Vagina (tissue), 2 donors: ENCODE results near the gene SCRN1. TPM values are rescaled to one million over a fixed set of nuclear protein-coding genes. Genes with fewer than 3 reads are reported as not detected.
A peak's percentile ranks its signal among the peaks of the same experiment; 100 is the strongest.
"Not testable (repeated sequence)": the region's sequence is repeated elsewhere in the genome, so short reads cannot be mapped to it uniquely, and the experiment has no call there.

Experiments used
- DNase-seq, 2 donors: peaks; one replicate each; pipeline ENCODE4 v3.0.0-alpha.2; 2017; ENCODE audit errors: extremely low spot score in 2 of 2
- H3K27ac ChIP-seq: fragments of 200-600 bp; sonication (generic); one replicate; pipeline ENCODE4 v1.5.1; 2019
- H3K27me3 ChIP-seq: fragments of 200-600 bp; sonication (generic); one replicate; pipeline ENCODE4 v1.5.1; 2019
- H3K36me3 ChIP-seq, 2 donors: fragments of 200-600 bp; sonication (generic); one replicate each; pipeline ENCODE4 v1.5.1; 2017 to 2019
- H3K4me1 ChIP-seq: fragments of 200-600 bp; sonication (generic); one replicate; pipeline ENCODE4 v1.5.1; 2019
- H3K4me3 ChIP-seq, 2 donors: fragments of 200-600 bp; sonication (generic); 1 replicate in 1 of 2; 2 replicates in 1 of 2; pipeline ENCODE4 v1.5.1; 2016 to 2019
- H3K9me3 ChIP-seq: fragments of 200-600 bp; sonication (generic); one replicate; pipeline ENCODE4 v1.5.1; 2019
- POLR2A ChIP-seq, 2 donors: fragments of 450-650 bp; IDR thresholded peaks; one replicate each; pipeline ENCODE4 v1.6.1; 2017; ENCODE audit warnings: antibody characterized with exemption in 2 of 2, mild to moderate bottlenecking in 2 of 2, moderate library complexity in 2 of 2
- POLR2AphosphoS5 ChIP-seq, 2 donors: sonication (generic); formaldehyde crosslinking; IDR thresholded peaks; one replicate each; pipeline ENCODE4 v1.9.0; 2017; ENCODE audit warnings: antibody characterized with exemption in 2 of 2, mild to moderate bottlenecking in 2 of 2, low read depth in 1 of 2; ENCODE audit not compliant: insufficient read depth in 1 of 2
- intact Hi-C: fragments of 100-400 bp; cut with DNase I; formaldehyde crosslinking; loops from one replicate; pipeline ENCODE4 v1.15.1; 2023
- total RNA-seq: library from RNA; depleted of rRNA; stranded (reverse); fragments of >200 nt; gene quantifications from one replicate; pipeline ENCODE4 v1.2.3, GENCODE V29; 2016
- TF ChIP-seq, protein P1 (sequence below), 3 experiments: fragments of 450-650 bp in 2 of 3; fragments of 200-600 bp in 1 of 3; sonication (generic) in 1 of 3; IDR thresholded peaks; one replicate each; pipeline ENCODE4 v1.5.1; 2017 to 2019; ENCODE audit warnings: antibody characterized with exemption in 3 of 3, mild to moderate bottlenecking in 2 of 3, moderate library complexity in 2 of 3

SCRN1 gene
- total RNA-seq, 1 donor from 2014 or later, result 40.8 TPM

DNA sequence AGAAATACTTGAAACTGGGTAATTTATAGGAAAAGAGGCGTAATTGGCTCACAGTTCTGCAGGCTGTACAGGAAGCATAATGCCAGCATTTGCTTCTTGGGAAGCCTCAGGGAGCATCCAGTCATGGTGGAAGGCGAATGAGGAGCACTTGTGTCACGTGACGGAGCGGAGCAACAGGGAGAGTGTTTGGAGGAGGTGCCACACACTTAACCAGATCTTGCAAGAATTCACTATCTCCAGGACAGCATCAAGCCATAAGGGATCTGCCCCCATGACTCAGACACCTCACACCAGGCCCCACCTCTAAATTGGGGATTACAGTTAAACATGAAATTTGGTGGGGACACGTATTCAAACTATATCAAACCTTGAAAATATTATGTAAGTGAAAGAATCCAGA lies 94.0 kb downstream of the SCRN1 start:
- Histone ChIP-seq H3K9me3 (no peaks in the 10 kb centered on the region), H3K27ac (no peak overlapping the region), H3K4me1 (no peaks in the 10 kb centered on the region), H3K27me3 (no peaks in the 10 kb centered on the region), H3K4me3 (no peak overlapping the region), H3K36me3 (no peaks in the 10 kb centered on the region)
- intact Hi-C loops, result no loop called here
- peak in 1 of 2 donors; percentile 28 for DNase-seq
- no peak for TF ChIP-seq POLR2A (IDR thresholded peaks at IDR 0.05)
- TF ChIP-seq, protein P1, sequence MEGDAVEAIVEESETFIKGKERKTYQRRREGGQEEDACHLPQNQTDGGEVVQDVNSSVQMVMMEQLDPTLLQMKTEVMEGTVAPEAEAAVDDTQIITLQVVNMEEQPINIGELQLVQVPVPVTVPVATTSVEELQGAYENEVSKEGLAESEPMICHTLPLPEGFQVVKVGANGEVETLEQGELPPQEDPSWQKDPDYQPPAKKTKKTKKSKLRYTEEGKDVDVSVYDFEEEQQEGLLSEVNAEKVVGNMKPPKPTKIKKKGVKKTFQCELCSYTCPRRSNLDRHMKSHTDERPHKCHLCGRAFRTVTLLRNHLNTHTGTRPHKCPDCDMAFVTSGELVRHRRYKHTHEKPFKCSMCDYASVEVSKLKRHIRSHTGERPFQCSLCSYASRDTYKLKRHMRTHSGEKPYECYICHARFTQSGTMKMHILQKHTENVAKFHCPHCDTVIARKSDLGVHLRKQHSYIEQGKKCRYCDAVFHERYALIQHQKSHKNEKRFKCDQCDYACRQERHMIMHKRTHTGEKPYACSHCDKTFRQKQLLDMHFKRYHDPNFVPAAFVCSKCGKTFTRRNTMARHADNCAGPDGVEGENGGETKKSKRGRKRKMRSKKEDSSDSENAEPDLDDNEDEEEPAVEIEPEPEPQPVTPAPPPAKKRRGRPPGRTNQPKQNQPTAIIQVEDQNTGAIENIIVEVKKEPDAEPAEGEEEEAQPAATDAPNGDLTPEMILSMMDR (IDR thresholded peaks at IDR 0.05), result no peak
- no peak for TF ChIP-seq POLR2AphosphoS5 (IDR thresholded peaks at IDR 0.05; ENCODE audit: insufficient read depth in 1 of 2, low read depth in 1 of 2)

DNA sequence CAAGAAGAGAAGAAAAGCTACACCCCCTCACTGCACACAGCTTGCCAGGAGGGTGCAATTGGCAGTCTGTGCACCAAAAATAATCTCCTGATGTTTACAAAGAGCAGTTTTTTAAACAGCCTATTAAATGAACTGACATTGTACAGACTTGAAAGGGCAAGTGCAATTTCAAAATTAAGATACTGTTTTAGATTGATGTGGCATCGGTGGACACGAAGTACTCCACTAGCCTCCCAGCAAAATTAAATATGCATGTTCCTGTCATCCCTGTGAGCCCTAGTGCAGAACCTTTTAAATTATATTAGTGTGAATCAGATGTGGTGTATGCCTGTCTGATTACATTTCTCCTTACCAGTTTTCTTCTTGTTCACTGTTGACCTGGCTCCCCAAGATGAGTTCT lies 95.3 kb downstream of the SCRN1 start:
- H3K4me3 ChIP-seq, result no peak overlapping the region
- no peaks in the 10 kb centered on the region for H3K27me3 ChIP-seq
- H3K4me1 ChIP-seq, result no peaks in the 10 kb centered on the region
- no peak overlapping the region for H3K27ac ChIP-seq
- intact Hi-C loops, result no loop called here
- no peaks in the 10 kb centered on the region for H3K36me3 ChIP-seq
- no peaks in the 10 kb centered on the region for H3K9me3 ChIP-seq
- no peak for DNase-seq
- TF ChIP-seq, protein P1 (IDR thresholded peaks at IDR 0.05), result no peak
- TF ChIP-seq POLR2AphosphoS5 (IDR thresholded peaks at IDR 0.05; ENCODE audit: insufficient read depth in 1 of 2, low read depth in 1 of 2) (no peak), POLR2A (IDR thresholded peaks at IDR 0.05) (no peak)

DNA sequence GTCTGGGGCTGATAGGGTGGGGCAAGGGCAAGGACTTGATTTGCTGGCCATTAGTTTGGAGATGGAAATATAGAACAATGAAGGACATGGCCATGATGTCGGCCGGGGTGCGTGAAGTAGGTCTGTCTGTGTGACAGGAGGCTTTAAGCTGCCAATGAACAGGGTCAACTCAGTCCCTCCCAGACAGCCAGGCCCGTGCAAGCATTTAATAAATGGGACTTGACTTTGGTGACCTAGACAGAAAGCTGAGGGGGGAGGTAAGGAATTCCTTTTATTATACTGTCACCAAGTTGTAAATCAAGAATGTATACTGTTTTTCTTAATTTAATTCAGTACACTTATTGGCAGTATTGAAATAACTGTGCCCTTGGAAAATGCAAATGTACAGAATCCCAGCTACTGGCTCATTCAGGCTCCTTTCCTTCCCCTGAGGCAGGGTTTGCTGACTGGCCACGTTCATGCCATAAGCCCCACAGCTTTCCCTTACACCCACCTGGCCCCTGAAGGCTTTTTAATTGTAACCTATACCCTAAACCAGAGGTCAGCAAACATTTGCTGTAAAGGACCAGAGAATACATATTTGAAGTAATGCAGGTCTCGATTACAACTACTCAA lies 96.1 kb downstream of the SCRN1 start:
- no peak for TF ChIP-seq POLR2A (IDR thresholded peaks at IDR 0.05)
- no peak for TF ChIP-seq POLR2AphosphoS5 (IDR thresholded peaks at IDR 0.05; ENCODE audit: insufficient read depth in 1 of 2, low read depth in 1 of 2)
- TF ChIP-seq, protein P1 (IDR thresholded peaks at IDR 0.05), result no peak
- no peak for DNase-seq
- intact Hi-C loops, result no loop called here
- no peaks in the 10 kb centered on the region for H3K9me3 ChIP-seq
- no peak overlapping the region for H3K4me3 ChIP-seq
- H3K36me3 ChIP-seq, result no peaks in the 10 kb centered on the region
- H3K27me3 ChIP-seq, result no peaks in the 10 kb centered on the region
- no peak overlapping the region for H3K27ac ChIP-seq
- no peaks in the 10 kb centered on the region for H3K4me1 ChIP-seq

DNA sequence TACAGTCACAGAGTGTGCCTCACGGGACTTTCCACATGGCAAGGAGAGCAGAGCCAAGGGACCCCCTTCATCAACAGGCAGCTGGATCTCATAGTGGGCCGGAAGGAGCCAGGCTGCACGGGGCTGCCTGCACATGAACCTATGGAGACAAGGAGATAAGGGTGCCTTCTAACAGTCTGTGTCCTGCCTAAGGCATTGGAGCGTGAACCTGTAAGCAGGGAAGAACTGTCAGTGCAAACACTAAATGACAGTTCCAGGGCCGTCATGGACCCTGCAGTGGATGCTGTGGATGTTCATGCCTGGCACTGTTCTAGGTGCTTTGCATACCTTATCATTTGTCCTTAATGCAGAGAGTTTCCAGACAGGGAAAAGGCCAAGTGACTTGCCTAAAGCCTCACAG lies 97.4 kb downstream of the SCRN1 start:
- intact Hi-C loops, result no loop called here
- peak in 1 of 2 donors; percentile 81 for DNase-seq

DNA sequence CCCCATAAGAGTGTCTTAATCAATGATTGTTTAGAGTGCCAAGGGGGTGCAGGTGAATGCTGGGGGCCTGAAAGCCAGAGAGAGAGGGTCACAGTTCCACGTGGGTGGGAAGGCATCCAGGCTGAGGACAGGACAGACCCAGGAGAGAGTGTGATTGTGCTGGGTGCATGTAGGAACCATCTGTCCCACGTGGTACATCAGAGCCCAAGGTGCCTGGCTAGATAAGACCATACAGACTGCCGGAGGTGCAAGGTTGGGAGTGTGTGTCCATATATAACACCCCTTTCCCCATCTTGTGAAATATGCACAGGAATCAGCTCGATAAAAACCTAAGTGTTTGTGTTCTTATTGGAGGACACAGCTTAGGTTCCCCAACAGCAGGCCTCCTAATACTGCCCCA lies 97.8 kb downstream of the SCRN1 start:
- Histone ChIP-seq H3K27ac (no peak overlapping the region), H3K4me3 (no peak overlapping the region), H3K9me3 (no peaks in the 10 kb centered on the region), H3K27me3 (no peaks in the 10 kb centered on the region), H3K4me1 (no peaks in the 10 kb centered on the region), H3K36me3 (no peaks in the 10 kb centered on the region)
- DNase-seq, result no peak
- TF ChIP-seq, protein P1 (IDR thresholded peaks at IDR 0.05), result no peak
- TF ChIP-seq POLR2AphosphoS5 (IDR thresholded peaks at IDR 0.05; ENCODE audit: insufficient read depth in 1 of 2, low read depth in 1 of 2), result no peak
- no peak for TF ChIP-seq POLR2A (IDR thresholded peaks at IDR 0.05)
- intact Hi-C loops, result no loop called here

More for the DNA sequence above, 97.4 kb downstream of the SCRN1 start:
- Histone ChIP-seq H3K36me3 (no peaks in the 10 kb centered on the region), H3K9me3 (no peaks in the 10 kb centered on the region), H3K27me3 (no peaks in the 10 kb centered on the region), H3K4me1 (no peaks in the 10 kb centered on the region), H3K27ac (no peak overlapping the region), H3K4me3 (no peak overlapping the region)
- TF ChIP-seq, protein P1 (IDR thresholded peaks at IDR 0.05), result no peak
- TF ChIP-seq POLR2A (IDR thresholded peaks at IDR 0.05), result no peak
- no peak for TF ChIP-seq POLR2AphosphoS5 (IDR thresholded peaks at IDR 0.05; ENCODE audit: insufficient read depth in 1 of 2, low read depth in 1 of 2)

DNA sequence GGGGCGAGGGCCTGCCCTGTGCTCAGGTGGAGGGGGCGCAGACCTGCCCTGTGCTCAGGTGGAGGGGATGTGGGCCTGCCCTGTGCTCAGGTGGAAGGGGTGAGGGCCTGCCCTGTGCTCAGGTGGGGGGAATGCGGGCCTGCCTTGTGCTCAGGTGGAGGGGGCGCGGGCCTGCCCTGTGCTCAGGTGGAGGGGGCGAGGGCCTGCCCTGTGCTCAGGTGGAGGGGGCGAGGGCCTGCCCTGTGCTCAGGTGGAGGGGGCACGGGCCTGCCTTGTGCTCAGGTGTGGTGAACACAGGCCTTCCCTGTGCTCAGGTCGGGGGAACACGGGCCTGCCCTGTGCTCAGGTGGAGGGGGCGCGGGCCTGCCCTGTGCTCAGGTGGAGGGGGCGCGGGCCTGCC lies 98.8 kb downstream of the SCRN1 start:
- H3K27ac ChIP-seq, intact Hi-C loops, H3K4me3 ChIP-seq, H3K27me3 ChIP-seq, DNase-seq, H3K4me1 ChIP-seq, H3K9me3 ChIP-seq, H3K36me3 ChIP-seq: not testable (repeated sequence)
